WI38 (cell line): ENCODE data around the gene SLC52A3.
"Not testable (repeated sequence)": the region's sequence is repeated elsewhere in the genome, so short reads cannot be mapped to it uniquely, and the experiment has no call there.

ENCODE experiments used
- H3K4me3 ChIP-seq: 2 replicates; pipeline ENCODE4 v1.5.1; 2011; ENCODE audit warnings: low read depth, mild to moderate bottlenecking, control low read depth, low read length
- TF ChIP-seq, protein P1 (sequence below): IDR thresholded peaks from 2 replicates; pipeline ENCODE4 v1.5.1; 2012; ENCODE audit warnings: low read depth, mild to moderate bottlenecking, control low read depth, low read length

SLC52A3 gene

DNA sequence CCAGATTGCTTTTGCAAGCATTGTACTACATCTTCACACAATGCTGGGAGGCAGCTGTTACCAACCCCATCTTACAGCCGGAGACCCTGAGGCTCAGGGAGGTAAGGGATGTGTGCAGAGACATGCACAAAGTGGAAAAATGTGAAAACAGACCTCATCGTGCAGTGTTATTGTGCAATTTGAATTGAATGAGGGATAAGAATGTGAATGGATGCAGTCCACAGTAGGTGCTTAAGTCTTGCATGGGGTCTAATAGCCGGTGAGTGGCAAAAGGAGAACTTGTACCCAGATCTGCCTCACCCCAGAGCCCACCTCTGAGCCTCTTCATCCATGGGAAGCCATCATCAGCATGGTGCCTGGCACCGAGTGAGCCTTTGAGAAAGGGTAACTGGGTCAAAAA lies 42.1 kb downstream of the SLC52A3 start:
- TF ChIP-seq, protein P1, sequence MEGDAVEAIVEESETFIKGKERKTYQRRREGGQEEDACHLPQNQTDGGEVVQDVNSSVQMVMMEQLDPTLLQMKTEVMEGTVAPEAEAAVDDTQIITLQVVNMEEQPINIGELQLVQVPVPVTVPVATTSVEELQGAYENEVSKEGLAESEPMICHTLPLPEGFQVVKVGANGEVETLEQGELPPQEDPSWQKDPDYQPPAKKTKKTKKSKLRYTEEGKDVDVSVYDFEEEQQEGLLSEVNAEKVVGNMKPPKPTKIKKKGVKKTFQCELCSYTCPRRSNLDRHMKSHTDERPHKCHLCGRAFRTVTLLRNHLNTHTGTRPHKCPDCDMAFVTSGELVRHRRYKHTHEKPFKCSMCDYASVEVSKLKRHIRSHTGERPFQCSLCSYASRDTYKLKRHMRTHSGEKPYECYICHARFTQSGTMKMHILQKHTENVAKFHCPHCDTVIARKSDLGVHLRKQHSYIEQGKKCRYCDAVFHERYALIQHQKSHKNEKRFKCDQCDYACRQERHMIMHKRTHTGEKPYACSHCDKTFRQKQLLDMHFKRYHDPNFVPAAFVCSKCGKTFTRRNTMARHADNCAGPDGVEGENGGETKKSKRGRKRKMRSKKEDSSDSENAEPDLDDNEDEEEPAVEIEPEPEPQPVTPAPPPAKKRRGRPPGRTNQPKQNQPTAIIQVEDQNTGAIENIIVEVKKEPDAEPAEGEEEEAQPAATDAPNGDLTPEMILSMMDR = no peak
- no peak overlapping the region for H3K4me3 ChIP-seq

DNA sequence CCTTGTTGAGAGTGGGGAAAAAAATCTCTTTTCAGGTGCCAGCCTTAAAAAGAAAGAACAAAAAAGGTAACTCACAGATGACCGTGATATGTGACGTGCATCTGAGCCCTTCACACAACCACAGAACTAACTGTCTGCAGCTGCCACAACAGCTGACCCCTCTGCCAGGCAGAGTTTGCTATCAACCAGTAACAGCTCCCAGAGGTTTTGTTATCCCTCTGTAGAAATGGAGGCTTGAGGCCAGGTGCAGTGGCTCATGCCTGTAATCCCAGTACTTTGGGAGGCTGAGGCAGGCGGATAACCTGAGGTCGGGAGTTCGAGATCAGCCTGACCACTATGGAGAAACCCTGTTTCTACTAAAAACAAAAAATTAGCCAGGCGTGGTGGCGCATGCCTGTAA lies 42.8 kb downstream of the SLC52A3 start:
- H3K4me3 ChIP-seq = no peak overlapping the region
- TF ChIP-seq, protein P1 = no peak

DNA sequence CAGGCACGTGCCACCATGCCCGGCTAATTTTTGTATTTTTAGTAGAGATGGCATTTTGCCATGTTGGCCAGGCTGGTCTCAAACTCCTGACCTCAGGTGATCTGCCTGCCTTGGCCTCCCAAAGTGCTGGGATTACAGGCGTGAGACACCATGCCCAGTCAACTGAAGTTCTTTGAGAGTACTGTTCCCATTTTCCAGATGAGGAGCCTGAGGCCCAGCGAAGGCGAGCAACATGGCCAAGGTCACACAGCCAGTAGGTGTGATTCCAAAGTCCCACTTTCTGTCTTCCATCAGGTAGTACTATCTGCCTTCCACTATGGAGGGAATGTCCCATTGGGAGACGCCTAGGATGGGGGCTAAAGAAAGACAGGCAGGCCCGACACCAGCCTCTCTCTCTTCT lies 43.5 kb downstream of the SLC52A3 start:
- not testable (repeated sequence) for H3K4me3 ChIP-seq

DNA sequence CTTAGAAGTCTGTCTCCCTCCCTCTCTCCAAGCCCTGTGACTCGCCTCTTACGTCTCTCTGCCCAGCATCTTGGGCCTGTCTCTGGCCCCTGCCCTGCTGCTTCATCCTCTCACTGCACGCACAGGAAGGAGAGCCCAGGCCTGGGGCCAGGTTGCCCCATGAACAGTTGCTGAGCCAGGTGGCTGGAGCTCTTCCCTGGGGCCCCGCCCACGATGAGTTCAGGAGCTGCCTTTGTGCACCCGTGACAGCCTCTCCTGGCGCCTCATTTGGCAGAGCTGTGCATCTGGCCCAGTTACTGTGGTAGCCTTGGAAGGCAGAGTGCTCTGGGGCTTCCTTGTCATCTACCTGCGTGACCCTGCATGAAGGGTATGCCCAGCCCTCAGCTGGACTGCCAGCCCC lies 44.5 kb downstream of the SLC52A3 start:
- TF ChIP-seq, protein P1 = no peak
- no peak overlapping the region for H3K4me3 ChIP-seq

DNA sequence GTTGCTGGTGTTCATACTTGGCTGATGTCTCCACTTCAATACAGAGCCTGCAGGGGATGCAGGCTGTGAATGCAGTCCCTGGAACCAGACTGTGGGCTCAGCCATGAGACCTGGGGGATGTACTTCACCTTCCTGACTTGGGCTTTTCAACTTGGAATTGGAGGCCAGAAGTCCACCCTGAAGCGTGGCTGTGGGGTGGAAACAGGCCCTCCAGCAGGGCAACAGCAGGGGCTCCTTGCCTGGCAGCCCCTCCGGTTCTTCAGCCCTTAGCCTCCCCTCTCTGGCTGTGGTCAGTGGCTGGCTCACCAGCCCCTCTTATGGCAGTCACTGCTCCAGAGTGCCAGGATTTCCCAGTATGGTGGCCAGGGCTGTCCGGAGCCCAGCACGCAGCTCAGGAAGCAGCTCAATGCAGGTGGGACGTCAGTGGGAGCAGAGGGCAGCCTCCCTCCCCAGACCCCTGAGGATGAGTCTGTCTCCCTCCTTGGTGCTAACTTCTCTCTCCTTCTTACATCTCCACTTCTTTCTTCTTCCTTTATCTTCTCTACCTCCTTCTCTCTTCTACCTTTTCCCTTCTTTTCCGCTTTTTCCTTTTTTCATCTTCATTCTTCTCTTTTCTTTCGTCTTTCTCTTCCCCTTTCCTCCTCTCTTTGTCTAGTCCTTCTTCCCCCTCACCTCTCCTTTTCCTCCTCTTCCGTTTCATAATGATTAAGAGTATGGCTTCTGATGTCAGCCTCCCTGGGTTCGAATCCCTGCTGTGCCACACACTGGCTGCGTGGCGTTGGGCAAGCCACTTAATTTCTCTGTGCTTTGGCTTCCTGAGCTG lies 45.3 kb downstream of the SLC52A3 start:
- TF ChIP-seq, protein P1 = no peak
- H3K4me3 ChIP-seq = no peak overlapping the region

DNA sequence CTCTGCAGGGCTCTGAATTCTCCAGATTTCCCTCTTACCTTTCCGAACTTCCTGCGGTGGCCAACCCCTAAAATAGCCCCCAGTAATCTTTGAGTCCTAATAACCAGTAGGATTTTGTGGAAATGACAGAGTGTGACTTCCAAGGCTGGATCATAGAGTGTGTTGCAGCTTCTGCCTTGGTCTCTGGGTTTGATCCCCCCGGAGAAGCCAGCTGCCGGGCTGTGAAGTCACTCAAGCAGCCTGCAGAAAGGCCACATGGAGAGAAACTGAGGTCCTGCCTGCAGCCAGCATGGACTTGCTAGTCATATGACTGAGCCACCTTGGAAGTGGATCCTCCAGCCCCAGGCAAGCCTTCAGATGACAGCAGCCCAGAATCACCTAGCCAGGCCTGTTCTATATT lies 46.4 kb downstream of the SLC52A3 start:
- H3K4me3 ChIP-seq = no peak overlapping the region
- TF ChIP-seq, protein P1 = no peak

DNA sequence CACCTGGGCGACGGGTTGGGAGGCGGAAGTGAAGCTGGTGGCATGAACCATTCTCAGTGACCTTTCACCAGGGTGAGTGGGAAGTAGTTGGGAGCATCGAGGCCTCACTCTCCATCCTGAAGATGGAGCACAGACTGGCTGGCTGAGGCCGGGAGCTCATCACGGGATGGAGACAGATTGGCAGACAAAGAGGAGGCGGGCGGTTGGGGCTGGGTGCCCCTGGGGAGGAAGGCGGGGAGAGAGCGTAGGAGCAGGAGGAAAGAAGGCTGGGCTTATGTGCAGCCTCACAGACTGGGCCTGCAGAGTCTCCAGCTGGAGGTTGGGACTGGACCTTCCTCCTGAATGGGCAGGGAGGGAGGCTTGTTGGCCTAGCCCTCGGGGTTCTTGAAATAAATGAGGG lies 48.5 kb downstream of the SLC52A3 start:
- TF ChIP-seq, protein P1 = no peak
- no peak overlapping the region for H3K4me3 ChIP-seq

DNA sequence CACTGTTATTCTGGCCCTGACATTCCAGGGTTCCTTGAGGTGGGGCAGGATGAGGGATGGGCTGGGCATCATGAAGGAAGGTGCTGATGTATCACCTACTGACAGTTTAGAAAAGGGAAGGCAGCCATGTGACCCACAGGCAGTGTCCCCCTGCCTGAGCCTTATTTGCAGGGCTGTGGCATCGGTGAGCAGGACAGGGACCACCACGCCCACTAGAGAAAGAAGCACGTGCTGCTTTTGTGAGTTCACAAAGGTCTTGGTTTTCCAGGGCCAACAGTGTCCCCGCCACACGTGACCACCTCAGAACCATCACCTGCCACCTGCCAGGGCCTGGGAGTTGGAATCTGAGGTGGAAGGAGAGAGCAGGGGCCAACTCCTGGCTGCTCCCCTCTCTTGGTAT lies 49.2 kb downstream of the SLC52A3 start:
- TF ChIP-seq, protein P1 = no peak
- H3K4me3 ChIP-seq = no peak overlapping the region
